ENCODE results near the gene WHRN. TPM values are rescaled to one million over a fixed set of nuclear protein-coding genes. Genes with fewer than 3 reads are reported as not detected.

Gene WHRN
- total and polyA plus RNA-seq, 4 donors = 4.4 to 26.8 (median 16.8) TPM

DNA sequence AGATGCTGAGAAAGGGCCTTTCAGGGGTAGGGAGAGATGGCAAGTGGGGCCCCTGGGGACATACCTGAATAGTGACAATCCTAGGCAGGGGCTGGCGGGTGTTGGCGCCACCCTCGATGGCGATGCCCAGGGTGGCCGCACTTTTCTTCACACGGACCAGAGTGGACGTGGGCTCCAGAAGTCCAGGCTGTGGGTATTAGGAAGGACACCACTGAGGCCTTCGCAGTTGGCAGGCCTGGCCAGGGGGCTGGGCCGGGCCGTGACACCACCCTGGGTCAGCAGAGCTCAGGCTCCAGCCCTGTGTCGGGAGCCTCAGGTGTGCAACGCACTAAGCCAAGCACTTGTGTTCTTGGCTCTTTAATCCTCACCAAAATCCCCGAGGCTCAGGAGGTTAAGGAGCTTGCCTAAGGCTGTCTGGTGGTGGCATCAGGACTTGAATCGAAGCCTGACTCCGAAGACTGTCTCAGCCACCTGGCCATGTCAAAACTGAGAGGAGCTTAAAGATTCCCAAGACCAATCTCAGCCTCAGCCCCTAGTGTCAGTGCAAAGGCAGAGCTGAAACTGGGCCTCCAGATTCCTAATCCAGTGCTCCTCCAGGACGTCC lies 102.0 kb downstream of the WHRN start:
- no peaks in the 10 kb centered on the region for H3K27me3 ChIP-seq (ENCODE audit: control insufficient read depth, insufficient read depth, low read length)
- no peak overlapping the region for H3K4me3 ChIP-seq (ENCODE audit: low read depth, low read length)
- H3K9me3 ChIP-seq (ENCODE audit: control insufficient read depth, insufficient read depth, low read length) = no peaks in the 10 kb centered on the region
- WGBS (ENCODE audit: insufficient coverage) = 97% methylated on average over 16 of the region's 16 CpGs
- H3K36me3 ChIP-seq (ENCODE audit: control insufficient read depth, insufficient read depth, low read length) = peaks cover 41% of the 10 kb centered on the region
- DNase-seq (ENCODE audit: low read depth in 4 of 6, low spot score in 6 of 6) = no peak
- H3K27ac ChIP-seq (ENCODE audit: low read depth, low read length) = no peak overlapping the region
- peaks cover 14% of the 10 kb centered on the region for H3K4me1 ChIP-seq (ENCODE audit: control insufficient read depth, insufficient read depth, low read length)

DNA sequence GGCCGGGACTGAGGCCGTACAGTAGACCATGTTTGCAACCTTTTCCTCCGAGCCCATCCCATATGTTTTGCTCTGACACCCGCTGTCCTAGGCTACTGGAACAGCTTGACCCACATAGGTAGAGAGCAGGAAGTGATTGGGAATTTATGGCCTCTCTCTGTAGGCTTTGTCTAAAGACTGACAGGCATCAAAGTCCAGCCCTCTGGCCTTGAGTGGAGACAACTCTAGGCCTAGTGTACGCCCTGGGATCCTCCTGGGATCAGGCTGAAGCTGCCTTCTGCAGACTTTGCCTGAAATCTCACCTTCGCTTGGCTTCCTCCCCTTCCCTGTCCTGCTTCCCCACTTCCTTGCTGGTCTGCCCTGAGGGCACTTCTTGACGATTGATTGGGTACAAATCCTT lies 103.9 kb downstream of the WHRN start:
- Histone ChIP-seq H3K4me1 (ENCODE audit: control insufficient read depth, insufficient read depth, low read length) (peaks cover 26% of the 10 kb centered on the region), H3K9me3 (ENCODE audit: control insufficient read depth, insufficient read depth, low read length) (no peaks in the 10 kb centered on the region), H3K36me3 (ENCODE audit: control insufficient read depth, insufficient read depth, low read length) (peaks cover 34% of the 10 kb centered on the region), H3K27me3 (ENCODE audit: control insufficient read depth, insufficient read depth, low read length) (no peaks in the 10 kb centered on the region), H3K27ac (ENCODE audit: low read depth, low read length) (no peak overlapping the region), H3K4me3 (ENCODE audit: low read depth, low read length) (no peak overlapping the region)
- DNase-seq (ENCODE audit: low read depth in 4 of 6, low spot score in 6 of 6) = no peak
- WGBS (ENCODE audit: insufficient coverage) = 82% methylated on average over 5 of the region's 7 CpGs

DNA sequence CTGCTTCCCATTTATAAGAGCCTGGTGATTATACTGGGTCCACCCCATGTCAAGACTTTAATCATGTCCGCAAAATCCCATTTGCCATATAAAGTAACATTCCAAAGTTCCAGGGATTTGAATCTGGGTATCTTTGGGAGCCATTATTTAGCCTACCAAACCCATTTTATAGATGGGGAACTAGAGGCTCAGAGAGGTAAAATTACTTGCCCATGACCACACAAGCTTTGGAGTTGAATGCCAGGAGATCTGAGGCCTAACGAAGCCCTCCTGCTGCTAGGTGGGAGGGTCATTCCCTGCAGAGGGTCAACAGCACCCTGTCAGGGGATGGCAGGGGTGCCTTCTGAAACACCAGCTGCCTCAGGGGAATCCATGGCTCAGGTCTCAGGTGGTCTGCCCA lies 104.5 kb downstream of the WHRN start:
- H3K27me3 ChIP-seq (ENCODE audit: control insufficient read depth, insufficient read depth, low read length) = no peaks in the 10 kb centered on the region
- no peak overlapping the region for H3K27ac ChIP-seq (ENCODE audit: low read depth, low read length)
- no peaks in the 10 kb centered on the region for H3K9me3 ChIP-seq (ENCODE audit: control insufficient read depth, insufficient read depth, low read length)
- no peak for DNase-seq (ENCODE audit: low read depth in 4 of 6, low spot score in 6 of 6)
- WGBS (ENCODE audit: insufficient coverage) = 80% methylated on average over 1 of the region's 2 CpGs
- peaks cover 28% of the 10 kb centered on the region for H3K36me3 ChIP-seq (ENCODE audit: control insufficient read depth, insufficient read depth, low read length)
- peaks cover 22% of the 10 kb centered on the region for H3K4me1 ChIP-seq (ENCODE audit: control insufficient read depth, insufficient read depth, low read length)
- H3K4me3 ChIP-seq (ENCODE audit: low read depth, low read length) = no peak overlapping the region

DNA sequence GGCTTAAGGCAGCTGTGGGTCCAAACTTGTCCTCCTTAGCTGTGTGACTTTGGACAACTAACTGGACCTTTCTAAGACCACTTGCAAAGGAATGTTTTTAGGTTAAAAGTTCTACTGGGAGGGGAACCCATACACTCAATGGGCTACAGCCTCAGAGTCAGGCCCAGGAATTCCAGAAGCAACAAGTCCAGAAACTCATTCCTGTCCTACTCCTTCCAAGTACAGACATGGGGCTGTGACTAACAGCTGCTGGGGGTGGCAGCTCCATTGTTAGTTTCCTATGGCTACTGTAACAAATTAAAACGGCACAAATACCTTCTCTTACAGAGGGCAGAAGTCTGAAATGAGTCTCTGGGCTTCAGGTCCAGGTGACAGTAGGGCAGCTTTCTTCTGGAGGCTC lies 105.1 kb downstream of the WHRN start:
- no peak for DNase-seq (ENCODE audit: low read depth in 4 of 6, low spot score in 6 of 6)
- H3K4me1 ChIP-seq (ENCODE audit: control insufficient read depth, insufficient read depth, low read length) = peaks cover 24% of the 10 kb centered on the region
- H3K4me3 ChIP-seq (ENCODE audit: low read depth, low read length) = no peak overlapping the region
- no peaks in the 10 kb centered on the region for H3K27me3 ChIP-seq (ENCODE audit: control insufficient read depth, insufficient read depth, low read length)
- H3K27ac ChIP-seq (ENCODE audit: low read depth, low read length) = no peak overlapping the region
- peaks cover 24% of the 10 kb centered on the region for H3K36me3 ChIP-seq (ENCODE audit: control insufficient read depth, insufficient read depth, low read length)
- no peaks in the 10 kb centered on the region for H3K9me3 ChIP-seq (ENCODE audit: control insufficient read depth, insufficient read depth, low read length)
- WGBS (ENCODE audit: insufficient coverage) = no CpG with 5 or more reads among the region's 1 CpG

DNA sequence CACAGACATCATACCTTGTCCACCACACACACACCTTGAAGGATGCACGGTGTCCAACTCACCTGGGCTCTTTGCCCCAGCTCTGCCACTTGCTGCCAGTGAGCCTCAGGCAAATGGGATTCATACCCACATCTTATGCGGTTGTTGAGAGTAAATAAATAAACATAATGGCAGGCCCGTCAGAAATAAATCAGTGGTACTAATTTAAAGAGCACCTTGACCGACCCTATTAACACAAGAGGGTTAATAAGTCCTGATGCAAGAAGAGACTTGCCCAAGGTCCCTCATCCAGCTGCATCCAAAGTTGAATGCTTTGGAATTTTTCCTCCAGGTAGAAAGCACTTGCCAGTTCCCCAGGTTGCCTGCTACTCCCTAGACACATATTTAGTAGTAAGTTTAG lies 105.9 kb downstream of the WHRN start:
- Histone ChIP-seq H3K27ac (ENCODE audit: low read depth, low read length) (no peak overlapping the region), H3K36me3 (ENCODE audit: control insufficient read depth, insufficient read depth, low read length) (peaks cover 24% of the 10 kb centered on the region), H3K27me3 (ENCODE audit: control insufficient read depth, insufficient read depth, low read length) (no peaks in the 10 kb centered on the region), H3K9me3 (ENCODE audit: control insufficient read depth, insufficient read depth, low read length) (no peaks in the 10 kb centered on the region), H3K4me1 (ENCODE audit: control insufficient read depth, insufficient read depth, low read length) (peaks cover 32% of the 10 kb centered on the region), H3K4me3 (ENCODE audit: low read depth, low read length) (no peak overlapping the region)
- 83% methylated on average over 2 of the region's 4 CpGs for WGBS (ENCODE audit: insufficient coverage)
- DNase-seq (ENCODE audit: low read depth in 4 of 6, low spot score in 6 of 6) = no peak

DNA sequence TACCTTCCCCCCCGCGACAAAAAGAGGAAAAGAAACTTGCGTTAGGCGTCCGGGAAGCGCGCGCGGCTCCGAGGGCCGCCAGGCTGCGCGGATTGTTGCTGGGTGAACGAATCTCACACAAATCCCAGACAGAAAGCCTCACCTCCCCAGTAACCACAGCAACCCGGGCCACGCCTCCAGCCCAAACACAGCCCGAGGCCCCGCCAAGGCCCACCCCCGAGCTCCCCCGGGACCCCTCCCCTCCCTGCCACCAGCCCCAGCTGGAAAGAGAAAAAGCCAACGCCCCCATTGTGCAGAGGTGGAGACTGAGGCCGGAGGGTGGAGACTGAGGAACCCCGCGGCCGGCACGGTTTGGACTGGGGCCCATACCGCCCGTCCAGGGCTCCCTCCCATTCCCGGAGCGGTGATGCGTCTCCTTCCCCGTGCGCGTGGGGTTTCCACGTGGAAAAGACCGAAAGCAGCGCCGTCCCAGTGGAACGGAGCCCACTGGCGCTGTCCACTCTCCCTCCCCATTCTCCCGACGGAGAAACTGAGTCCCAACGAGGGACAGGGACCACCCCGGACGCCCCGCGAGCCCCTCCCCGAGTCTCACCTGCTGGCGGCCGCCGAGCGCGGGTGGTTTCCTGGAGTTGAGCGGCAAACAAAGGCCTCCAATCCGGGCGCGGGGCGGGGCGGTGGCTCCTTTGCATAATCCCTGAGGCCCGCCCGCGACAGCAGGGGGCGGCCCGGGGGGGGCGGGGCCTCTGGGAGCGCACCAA lies 107.2 kb downstream of the WHRN start:
- H3K9me3 ChIP-seq (ENCODE audit: control insufficient read depth, insufficient read depth, low read length) = no peaks in the 10 kb centered on the region
- peak in 5 of 6 donors; percentile 75 to 97 (median 89) for DNase-seq (ENCODE audit: low read depth in 4 of 6, low spot score in 6 of 6)
- H3K27me3 ChIP-seq (ENCODE audit: control insufficient read depth, insufficient read depth, low read length) = no peaks in the 10 kb centered on the region
- peak overlapping the region; percentile 59 for H3K27ac ChIP-seq (ENCODE audit: low read depth, low read length)
- peak overlapping the region; percentile 83 for H3K4me3 ChIP-seq (ENCODE audit: low read depth, low read length)
- peaks cover 32% of the 10 kb centered on the region for H3K4me1 ChIP-seq (ENCODE audit: control insufficient read depth, insufficient read depth, low read length)
- WGBS (ENCODE audit: insufficient coverage) = under 1% methylated on average over 60 of the region's 66 CpGs
- peaks cover 13% of the 10 kb centered on the region for H3K36me3 ChIP-seq (ENCODE audit: control insufficient read depth, insufficient read depth, low read length)

DNA sequence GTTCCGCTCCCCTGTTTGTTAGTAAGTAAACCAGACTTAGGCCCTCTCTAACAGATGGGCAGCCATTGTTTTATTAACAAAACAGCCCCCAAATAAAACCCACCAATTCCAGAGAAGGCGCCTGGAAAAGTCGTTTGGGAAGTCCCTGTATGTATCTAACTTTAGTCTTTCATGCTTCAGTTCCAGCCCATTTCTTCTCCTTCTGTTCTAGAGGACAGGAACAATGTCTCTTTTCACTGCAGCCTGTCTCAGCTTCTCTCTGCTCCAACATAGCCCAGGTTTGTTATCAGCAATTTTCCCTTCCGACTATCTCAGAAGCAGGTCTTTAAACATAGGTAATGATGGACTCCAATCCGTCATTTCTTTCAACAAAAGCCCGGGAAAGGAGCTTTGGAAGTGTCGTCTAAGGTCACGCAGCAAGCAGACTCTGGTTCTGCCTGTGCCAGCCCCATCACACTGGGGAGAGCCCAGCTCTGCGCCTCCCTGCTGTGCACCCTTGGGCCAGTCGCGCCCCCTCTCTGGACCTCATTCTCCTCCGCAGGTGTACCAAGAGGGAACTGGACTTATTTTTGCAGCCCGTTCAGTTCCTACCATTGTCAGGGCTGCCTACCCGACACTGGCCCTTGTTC lies 107.9 kb downstream of the WHRN start:
- Histone ChIP-seq H3K27me3 (ENCODE audit: control insufficient read depth, insufficient read depth, low read length) (no peaks in the 10 kb centered on the region), H3K9me3 (ENCODE audit: control insufficient read depth, insufficient read depth, low read length) (no peaks in the 10 kb centered on the region), H3K36me3 (ENCODE audit: control insufficient read depth, insufficient read depth, low read length) (peaks cover 6% of the 10 kb centered on the region), H3K27ac (ENCODE audit: low read depth, low read length) (peak overlapping the region; percentile 45), H3K4me3 (ENCODE audit: low read depth, low read length) (peak overlapping the region; percentile 83), H3K4me1 (ENCODE audit: control insufficient read depth, insufficient read depth, low read length) (peaks cover 32% of the 10 kb centered on the region)
- 10% methylated on average over 13 of the region's 14 CpGs for WGBS (ENCODE audit: insufficient coverage)
- no peak for DNase-seq (ENCODE audit: low read depth in 4 of 6, low spot score in 6 of 6)

DNA sequence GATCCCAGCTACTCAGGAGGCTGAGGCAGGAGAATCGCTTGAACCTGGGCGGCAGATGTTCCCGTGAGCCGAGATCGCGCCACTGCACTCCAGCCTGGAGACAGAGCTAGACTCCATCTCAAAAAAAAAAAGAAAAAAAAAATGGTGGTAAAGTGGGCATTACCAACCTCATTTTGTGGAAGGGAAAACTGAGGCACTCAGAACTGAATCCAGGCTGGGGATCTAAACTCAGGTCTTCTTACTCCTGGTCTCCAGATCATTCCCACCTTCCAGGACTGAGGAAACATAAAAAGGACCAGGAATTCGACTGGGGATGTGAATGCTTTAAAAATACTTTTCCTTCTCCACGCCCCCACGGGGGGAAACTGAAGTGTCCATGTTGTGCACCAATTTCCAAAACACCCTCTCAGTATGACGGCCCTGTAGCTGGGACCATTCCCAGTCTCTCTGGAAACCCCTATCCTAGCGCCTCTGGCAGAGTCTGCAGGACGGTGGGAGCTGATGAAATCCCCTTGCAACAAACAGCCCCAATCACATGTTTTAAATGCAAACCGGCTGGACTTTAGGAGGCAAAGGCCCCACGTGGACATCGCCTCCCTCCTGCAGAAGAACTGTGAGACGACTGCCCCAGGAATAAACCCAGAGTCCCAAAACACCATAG lies 108.6 kb downstream of the WHRN start:
- DNase-seq (ENCODE audit: low read depth in 4 of 6, low spot score in 6 of 6) = peak in 1 of 6 donors; percentile 62
- Histone ChIP-seq H3K27ac (ENCODE audit: low read depth, low read length) (peak overlapping the region; percentile 45), H3K4me1 (ENCODE audit: control insufficient read depth, insufficient read depth, low read length) (peaks cover 32% of the 10 kb centered on the region), H3K36me3 (ENCODE audit: control insufficient read depth, insufficient read depth, low read length) (peaks cover under 1% of the 10 kb centered on the region), H3K9me3 (ENCODE audit: control insufficient read depth, insufficient read depth, low read length) (no peaks in the 10 kb centered on the region), H3K4me3 (ENCODE audit: low read depth, low read length) (no peak overlapping the region), H3K27me3 (ENCODE audit: control insufficient read depth, insufficient read depth, low read length) (no peaks in the 10 kb centered on the region)
- WGBS (ENCODE audit: insufficient coverage) = 62% methylated on average over 7 of the region's 16 CpGs

DNA sequence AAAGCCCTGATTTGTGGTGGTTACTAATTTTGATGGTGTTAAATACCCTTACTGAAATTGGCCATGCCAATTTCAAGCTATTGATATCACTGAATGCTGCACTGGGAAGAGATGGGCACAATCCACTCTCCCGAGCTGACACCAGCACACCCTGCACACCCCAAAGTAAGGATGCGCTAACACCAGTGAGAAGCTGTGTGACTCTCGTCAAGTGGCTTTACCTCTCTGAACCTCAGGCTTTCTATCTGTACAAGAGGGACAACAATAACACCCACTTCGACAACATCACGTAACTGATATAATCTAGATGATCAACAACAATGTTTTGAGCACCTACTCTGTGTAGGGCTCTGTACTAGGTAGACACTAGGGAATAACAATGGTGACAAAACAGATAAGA lies 109.5 kb downstream of the WHRN start:
- H3K4me1 ChIP-seq (ENCODE audit: control insufficient read depth, insufficient read depth, low read length) = peaks cover 32% of the 10 kb centered on the region
- H3K27me3 ChIP-seq (ENCODE audit: control insufficient read depth, insufficient read depth, low read length) = no peaks in the 10 kb centered on the region
- H3K4me3 ChIP-seq (ENCODE audit: low read depth, low read length) = no peak overlapping the region
- WGBS (ENCODE audit: insufficient coverage) = 95% methylated on average over 3 of the region's 5 CpGs
- DNase-seq (ENCODE audit: low read depth in 4 of 6, low spot score in 6 of 6) = no peak
- H3K27ac ChIP-seq (ENCODE audit: low read depth, low read length) = no peak overlapping the region
- H3K9me3 ChIP-seq (ENCODE audit: control insufficient read depth, insufficient read depth, low read length) = no peaks in the 10 kb centered on the region
- H3K36me3 ChIP-seq (ENCODE audit: control insufficient read depth, insufficient read depth, low read length) = no peaks in the 10 kb centered on the region

Data from spinal cord (tissue), 10 donors.